IMR-90 (cell line): ENCODE measurements around the gene PRSS1. TPM values are rescaled to one million over a fixed set of nuclear protein-coding genes. Genes with fewer than 3 reads are reported as not detected.

ENCODE experiments used
- ATAC-seq: fragments of 200-7000 bp; cut with Tn5 transposase; 2 replicates; pipeline ENCODE4 v1.9.1; 2020; ENCODE audit warnings: low read depth, mild to moderate bottlenecking, moderate library complexity
- BruUV-seq: library from RNA; stranded (reverse); fragments of 400-500 nt; replicated peaks from 2 replicates; lab custom pipeline; 2021; lab: Mats Ljungman, UMichigan
- CTCF ChIA-PET: fragments of 300-600 bp; formaldehyde crosslinking; extraction: SDS; loops from one replicate; lab custom pipeline; 2021; ENCODE audit warnings: antibody characterized with exemption; lab: Yijun Ruan, JAX
- POLR2A ChIA-PET: fragments of 300-600 bp; sonication (Branson Sonifier 250); formaldehyde crosslinking; loops from one replicate; lab custom pipeline; 2022; ENCODE audit warnings: antibody characterized with exemption; ENCODE audit not compliant: unreplicated experiment; lab: Charles Lee
- DNase-seq: peaks from one replicate; pipeline ENCODE4 v3.0.0; 2013
- H2AFZ ChIP-seq: replicated peaks from 2 replicates; pipeline ENCODE3; 2013; ENCODE audit warnings: low read length, mild to moderate bottlenecking; ENCODE audit not compliant: poor library complexity
- H2AK5ac ChIP-seq: 2 replicates; pipeline ENCODE4 v1.6.1; 2013; ENCODE audit warnings: low read depth, low read length, inconsistent platforms
- H2AK9ac ChIP-seq: replicated peaks from 2 replicates; pipeline ENCODE3; 2013; ENCODE audit warnings: mild to moderate bottlenecking, low read depth, low read length, moderate library complexity; ENCODE audit not compliant: poor library complexity
- H2BK120ac ChIP-seq: 2 replicates; pipeline ENCODE4 v1.6.1; 2013; ENCODE audit warnings: low read depth, low read length, inconsistent platforms
- H2BK15ac ChIP-seq: 3 replicates; pipeline ENCODE4 v1.6.1; 2013; ENCODE audit warnings: low read depth, low read length, inconsistent platforms
- H2BK20ac ChIP-seq: 2 replicates; pipeline ENCODE4 v1.6.1; 2013; ENCODE audit warnings: low read depth, mild to moderate bottlenecking, inconsistent platforms, low read length, moderate library complexity
- H2BK5ac ChIP-seq: 2 replicates; pipeline ENCODE4 v1.6.1; 2013; ENCODE audit warnings: mild to moderate bottlenecking, low read depth, low read length, inconsistent platforms; ENCODE audit not compliant: poor library complexity, severe bottlenecking
- H3K14ac ChIP-seq: replicated peaks from 2 replicates; pipeline ENCODE4 v1.6.1; 2013; ENCODE audit warnings: low read depth, low read length, inconsistent platforms
- H3K18ac ChIP-seq: 2 replicates; pipeline ENCODE4 v1.6.1; 2013; ENCODE audit warnings: low read depth, low read length, control low read depth
- H3K23ac ChIP-seq: 2 replicates; pipeline ENCODE4 v1.6.1; 2013; ENCODE audit warnings: low read depth, low read length, inconsistent platforms
- H3K27ac ChIP-seq: 2 replicates; pipeline ENCODE4 v1.5.1; 2013; ENCODE audit warnings: mild to moderate bottlenecking, control low read depth, low read length; ENCODE audit not compliant: insufficient read depth
- H3K27me3 ChIP-seq: 2 replicates; pipeline ENCODE4 v1.6.1; 2013; ENCODE audit warnings: low read length; ENCODE audit not compliant: control insufficient read depth, insufficient read depth
- H3K36me3 ChIP-seq: 2 replicates; pipeline ENCODE4 v1.6.1; 2013; ENCODE audit warnings: low read length, mixed read lengths; ENCODE audit not compliant: control insufficient read depth, insufficient read depth
- H3K4ac ChIP-seq: 2 replicates; pipeline ENCODE4 v1.6.1; 2013; ENCODE audit warnings: low read depth, low read length, inconsistent platforms
- H3K4me1 ChIP-seq: 2 replicates; pipeline ENCODE4 v1.6.1; 2013; ENCODE audit warnings: low read length, mixed read lengths; ENCODE audit not compliant: control insufficient read depth, insufficient read depth
- H3K4me2 ChIP-seq: 2 replicates; pipeline ENCODE4 v1.6.1; 2013; ENCODE audit warnings: low read depth, mild to moderate bottlenecking, control low read depth, low read length, moderate library complexity
- H3K4me3 ChIP-seq: 2 replicates; pipeline ENCODE4 v1.5.1; 2013; ENCODE audit warnings: low read depth, mild to moderate bottlenecking, control low read depth, low read length, moderate library complexity; ENCODE audit not compliant: insufficient read depth
- H3K56ac ChIP-seq: 2 replicates; pipeline ENCODE4 v1.6.1; 2013; ENCODE audit warnings: low read length, inconsistent platforms; ENCODE audit not compliant: insufficient read depth; ENCODE audit errors: extremely low read depth
- H3K79me1 ChIP-seq, 2 experiments: 2 replicates each; pipeline ENCODE4 v1.6.1; 2013; ENCODE audit warnings: low read length in 2 of 2, inconsistent platforms in 1 of 2, low read depth in 1 of 2
- H3K9ac ChIP-seq: 2 replicates; pipeline ENCODE4 v1.6.1; 2013; ENCODE audit warnings: low read depth, low read length, control low read depth
- H3K9me1 ChIP-seq: 2 replicates; pipeline ENCODE4 v1.6.1; 2013; ENCODE audit warnings: low read length, inconsistent platforms; ENCODE audit not compliant: insufficient read depth
- H3K9me3 ChIP-seq: 2 replicates; pipeline ENCODE4 v1.6.1; 2013; ENCODE audit warnings: low read length; ENCODE audit not compliant: control insufficient read depth, insufficient read depth
- H4K20me1 ChIP-seq: 2 replicates; pipeline ENCODE4 v1.6.1; 2013; ENCODE audit warnings: low read length, inconsistent platforms; ENCODE audit not compliant: insufficient read depth
- H4K5ac ChIP-seq: 2 replicates; pipeline ENCODE4 v1.6.1; 2013; ENCODE audit warnings: mild to moderate bottlenecking, low read depth, low read length, control low read depth
- H4K8ac ChIP-seq, 2 experiments: 2 replicates each; pipeline ENCODE4 v1.6.1; 2013; ENCODE audit warnings: low read depth in 2 of 2, low read length in 2 of 2, control low read depth in 1 of 2, inconsistent platforms in 1 of 2
- H4K91ac ChIP-seq: 2 replicates; pipeline ENCODE4 v1.6.1; 2013; ENCODE audit warnings: low read depth, low read length, inconsistent platforms; ENCODE audit not compliant: insufficient read depth
- FOS ChIP-seq: fragments of 150-350 bp; IDR thresholded peaks from 2 replicates; pipeline ENCODE4 v1.6.1; 2016; ENCODE audit warnings: low read depth, low read length
- MXI1 ChIP-seq: IDR thresholded peaks from 2 replicates; pipeline ENCODE4 v1.6.1; 2012; ENCODE audit warnings: low read depth, mild to moderate bottlenecking, low read length, moderate library complexity, borderline replicate concordance
- POLR2A ChIP-seq: IDR thresholded peaks from 2 replicates; pipeline ENCODE4 v1.6.1; 2012; ENCODE audit warnings: mild to moderate bottlenecking, low read depth, low read length
- WGBS, 2 experiments: methylation state at CpG; one replicate each; pipeline versions ENCODE4 v1.1.5 to v1.1.7; 2013; ENCODE audit warnings: missing lambda C conversion rate in 2 of 2; ENCODE audit not compliant: insufficient read length in 1 of 2; ENCODE audit errors: extremely low coverage in 2 of 2; 5-methylcytosine and 5-hydroxymethylcytosine counted together
- dilution Hi-C: fragments of 300-500 bp; cut with HindIII; formaldehyde crosslinking; loops from one replicate; pipeline ENCODE4 v1.14.3; 2018; ENCODE audit warnings: low sequenced_read_pairs; ENCODE audit not compliant: unreplicated experiment
- in situ Hi-C: fragments of 300-500 bp; cut with MboI; formaldehyde crosslinking; loops from 3 replicates; pipeline ENCODE4 v1.14.3; 2019; ENCODE audit warnings: low sequenced_read_pairs, inconsistent platforms, mixed read lengths
- intact Hi-C: fragments of 100-400 bp; cut with micrococcal nuclease; formaldehyde crosslinking; loops from 2 replicates; pipeline ENCODE4 v1.10.0; 2022
- polyA plus RNA-seq, 3 experiments: library from polyadenylated mRNA; depleted of rRNA; stranded (reverse); fragments of >200 nt; gene quantifications; 2 replicates each; pipeline ENCODE4 v1.2.3, GENCODE V29; 2012; ENCODE audit warnings: low replicate concordance in 1 of 3
- total RNA-seq: library from RNA; depleted of rRNA; stranded (reverse); fragments of >200 nt; gene quantifications from 2 replicates; pipeline ENCODE4 v1.2.3, GENCODE V29; 2012

The PRSS1 gene
- total and polyA plus RNA-seq, 2 of the 4 experiments (the other 2 are of a cell fraction) = not detected

DNA sequence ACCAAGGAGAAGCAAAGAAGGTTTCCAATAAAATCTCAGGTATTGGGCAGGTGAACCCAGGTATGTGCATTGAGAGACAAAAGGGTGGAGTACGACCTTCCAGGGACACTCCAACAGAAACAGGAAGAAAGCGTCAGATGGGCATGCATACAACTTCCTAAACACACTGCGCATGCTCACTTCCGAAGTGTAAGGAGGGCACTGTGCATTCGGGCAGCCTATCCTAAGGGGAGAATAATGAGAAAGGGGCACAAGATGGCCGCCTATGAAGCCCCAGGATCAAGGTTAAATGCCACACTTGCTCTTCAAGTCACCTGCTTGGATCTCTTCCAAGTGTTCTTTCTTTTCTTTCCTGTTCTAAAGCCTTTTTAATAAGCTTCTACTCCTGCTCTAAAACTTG is 39.4 kb upstream of the PRSS1 start:
- peaks cover 2% of the 10 kb centered on the region; the same call in 1 of the 2 replicates for H3K27me3 ChIP-seq
- no peak overlapping the region for H4K8ac ChIP-seq
- ATAC-seq (no peak), DNase-seq (no peak)
- no peak overlapping the region for H3K14ac ChIP-seq
- no CpG with 5 or more reads among the region's 6 CpGs for WGBS, 2 experiments
- H3K4ac ChIP-seq = no peak overlapping the region
- TF ChIP-seq POLR2A = no peak
- no peak for TF ChIP-seq MXI1
- TF ChIP-seq FOS = no peak
- no peaks in the 10 kb centered on the region for H3K9me3 ChIP-seq
- H3K4me3 ChIP-seq = no peak overlapping the region
- no peak overlapping the region for H3K27ac ChIP-seq
- BruUV-seq = no TSS peak
- H4K91ac ChIP-seq = no peak overlapping the region
- no peak overlapping the region for H2AK5ac ChIP-seq
- H3K4me1 ChIP-seq = no peaks in the 10 kb centered on the region
- no peak overlapping the region for H2BK5ac ChIP-seq
- H3K4me2 ChIP-seq = no peak overlapping the region
- no peak overlapping the region for H3K56ac ChIP-seq
- H3K9me1 ChIP-seq = no peaks in the 10 kb centered on the region
- no peak overlapping the region for H2BK20ac ChIP-seq
- no peak overlapping the region for H4K5ac ChIP-seq
- H3K36me3 ChIP-seq = no peaks in the 10 kb centered on the region
- no peak overlapping the region for H2BK120ac ChIP-seq
- no peak overlapping the region for H3K9ac ChIP-seq
- POLR2A ChIA-PET = no interaction called here
- in situ Hi-C loops (no loop called here), dilution Hi-C loops (no loop called here), intact Hi-C loops (no loop called here)
- H2BK15ac ChIP-seq = no peak overlapping the region
- no peaks in the 10 kb centered on the region for H4K20me1 ChIP-seq
- H3K18ac ChIP-seq = no peak overlapping the region
- H2AK9ac ChIP-seq = no peak overlapping the region
- H2AFZ ChIP-seq = no peak overlapping the region
- no peak overlapping the region for H3K23ac ChIP-seq
- H3K79me1 ChIP-seq = no peaks in the 10 kb centered on the region
- CTCF ChIA-PET = no interaction called here
